Fibroblast of lung (primary cell): ENCODE data around the gene SLC30A5.

Source experiments
- EZH2 ChIP-seq: IDR thresholded peaks from 2 replicates; pipeline ENCODE4 v1.5.1; 2012; ENCODE audit warnings: low read length, control low read depth, mild to moderate bottlenecking; ENCODE audit errors: missing control alignments
- TF ChIP-seq, protein P1 (sequence below), 2 donors: IDR thresholded peaks in 1 of 2; conservative IDR thresholded peaks in 1 of 2; 1 replicate in 1 of 2; 2 replicates in 1 of 2; pipeline ENCODE4 v1.5.1; 2011 to 2012; ENCODE audit warnings: low read length in 2 of 2, control low read depth in 1 of 2, inconsistent platforms in 1 of 2, low read depth in 1 of 2, mild to moderate bottlenecking in 1 of 2

DNA sequence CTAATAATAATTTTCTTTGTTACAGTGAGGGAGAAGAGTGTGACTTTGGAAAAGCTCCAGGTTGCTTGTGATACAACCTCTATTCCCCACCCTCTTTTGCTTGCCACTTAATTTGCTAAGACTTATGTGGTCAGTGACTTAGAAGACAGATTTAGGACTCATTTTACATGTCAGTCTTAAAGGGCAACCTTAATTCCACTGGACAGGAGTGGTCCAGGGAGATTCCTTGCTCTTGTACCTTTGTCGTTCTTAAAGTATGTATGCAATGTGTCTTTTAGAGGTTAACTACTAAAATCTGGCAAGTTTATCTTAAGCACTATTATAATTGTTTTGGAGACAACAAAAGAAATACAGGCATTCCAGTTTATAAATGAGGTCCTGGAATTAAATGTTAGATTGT is 20.0 kb downstream of the SLC30A5 start:
- TF ChIP-seq EZH2, result no peak
- TF ChIP-seq, protein P1, sequence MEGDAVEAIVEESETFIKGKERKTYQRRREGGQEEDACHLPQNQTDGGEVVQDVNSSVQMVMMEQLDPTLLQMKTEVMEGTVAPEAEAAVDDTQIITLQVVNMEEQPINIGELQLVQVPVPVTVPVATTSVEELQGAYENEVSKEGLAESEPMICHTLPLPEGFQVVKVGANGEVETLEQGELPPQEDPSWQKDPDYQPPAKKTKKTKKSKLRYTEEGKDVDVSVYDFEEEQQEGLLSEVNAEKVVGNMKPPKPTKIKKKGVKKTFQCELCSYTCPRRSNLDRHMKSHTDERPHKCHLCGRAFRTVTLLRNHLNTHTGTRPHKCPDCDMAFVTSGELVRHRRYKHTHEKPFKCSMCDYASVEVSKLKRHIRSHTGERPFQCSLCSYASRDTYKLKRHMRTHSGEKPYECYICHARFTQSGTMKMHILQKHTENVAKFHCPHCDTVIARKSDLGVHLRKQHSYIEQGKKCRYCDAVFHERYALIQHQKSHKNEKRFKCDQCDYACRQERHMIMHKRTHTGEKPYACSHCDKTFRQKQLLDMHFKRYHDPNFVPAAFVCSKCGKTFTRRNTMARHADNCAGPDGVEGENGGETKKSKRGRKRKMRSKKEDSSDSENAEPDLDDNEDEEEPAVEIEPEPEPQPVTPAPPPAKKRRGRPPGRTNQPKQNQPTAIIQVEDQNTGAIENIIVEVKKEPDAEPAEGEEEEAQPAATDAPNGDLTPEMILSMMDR (conservative IDR thresholded peaks at IDR 0.05 in 1 of 2, IDR thresholded peaks at IDR 0.05 in 1 of 2; ENCODE audit: low read depth in 1 of 2, low read length in 2 of 2), result no peak
